DOHH2 (cell line): ENCODE results near the gene G2E3.

Experiments used
- CTCF ChIP-seq: fragments of 200-600 bp; sonication (generic); IDR thresholded peaks from one replicate; pipeline ENCODE4 v1.5.1; 2014; ENCODE audit warnings: antibody characterized with exemption, mild to moderate bottlenecking, low read depth, low read length; ENCODE audit not compliant: poor library complexity, severe bottlenecking
- EZH2phosphoT487 ChIP-seq: fragments of 200-600 bp; sonication (generic); IDR thresholded peaks from 2 replicates; pipeline ENCODE4 v1.6.1; 2017; ENCODE audit warnings: borderline replicate concordance, mild to moderate bottlenecking, antibody characterized with exemption, low read length, moderate library complexity, mixed read lengths

DNA sequence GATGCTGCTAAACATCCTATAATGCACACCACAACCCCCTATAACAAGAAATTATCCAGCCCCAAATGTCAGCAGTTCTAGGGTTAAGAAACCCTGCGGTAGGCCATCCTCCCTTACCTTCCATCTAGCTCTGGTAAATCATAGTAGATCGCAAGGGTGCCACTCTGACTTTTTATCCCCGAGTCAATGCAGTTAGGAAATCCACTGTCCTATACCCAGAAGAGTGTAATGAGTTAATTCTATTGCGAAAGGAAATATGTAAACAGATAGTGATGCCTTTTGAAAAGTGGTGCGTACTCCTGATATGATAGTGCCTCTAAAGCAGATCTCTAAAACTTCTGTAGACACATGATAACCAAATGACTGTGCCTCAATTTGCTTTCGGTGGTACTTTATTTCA lies 93.0 kb downstream of the G2E3 start:
- TF ChIP-seq CTCF (no peak), EZH2phosphoT487 (no peak)
